Measurements from ENCODE around the gene PRDM2. TPM values are rescaled to one million over a fixed set of nuclear protein-coding genes. Genes with fewer than 3 reads are reported as not detected.

The PRDM2 gene
- total RNA-seq, 1 donor from 2014 or later = 33.5 TPM

- no peak for DNase-seq (ENCODE audit: low spot score)
These were observed 64.8 kb downstream of the PRDM2 start for GRCh38 chr1:13764588-13765332.

GRCh38 chr1:13766592-13767564, 66.9 kb downstream of the PRDM2 start:
- DNase-seq (ENCODE audit: low spot score) = no peak

GRCh38 chr1:13769212-13769611, 69.2 kb downstream of the PRDM2 start:
- no peak for DNase-seq (ENCODE audit: low spot score)

GRCh38 chr1:13769830-13770229, 69.8 kb downstream of the PRDM2 start:
- DNase-seq (ENCODE audit: low spot score) = no peak

GRCh38 chr1:13770743-13771142, 70.8 kb downstream of the PRDM2 start:
- no peak for DNase-seq (ENCODE audit: low spot score)

GRCh38 chr1:13771745-13772144, 71.8 kb downstream of the PRDM2 start:
- no peak for DNase-seq (ENCODE audit: low spot score)

- DNase-seq (ENCODE audit: low spot score) = no peak
These were observed 72.3 kb downstream of the PRDM2 start for GRCh38 chr1:13772271-13772670.

GRCh38 chr1:13774121-13774520, 74.1 kb downstream of the PRDM2 start:
- no peak for DNase-seq (ENCODE audit: low spot score)

GRCh38 chr1:13775459-13775858, 75.5 kb downstream of the PRDM2 start:
- no peak for DNase-seq (ENCODE audit: low spot score)

GRCh38 chr1:13775916-13776315, 75.9 kb downstream of the PRDM2 start:
- no peak for DNase-seq (ENCODE audit: low spot score)

GRCh38 chr1:13778431-13778830, 78.4 kb downstream of the PRDM2 start:
- no peak for DNase-seq (ENCODE audit: low spot score)

GRCh38 chr1:13779930-13780329, 79.9 kb downstream of the PRDM2 start:
- DNase-seq (ENCODE audit: low spot score) = no peak

- no peak for DNase-seq (ENCODE audit: low spot score)
These were observed 80.8 kb downstream of the PRDM2 start for GRCh38 chr1:13780780-13781179.

- DNase-seq (ENCODE audit: low spot score) = no peak
These were observed 81.2 kb downstream of the PRDM2 start for GRCh38 chr1:13781228-13781627.

- DNase-seq (ENCODE audit: low spot score) = no peak
These were observed 82.1 kb downstream of the PRDM2 start for GRCh38 chr1:13781907-13782633.

GRCh38 chr1:13782634-13783360, 82.8 kb downstream of the PRDM2 start:
- no peak for DNase-seq (ENCODE audit: low spot score)

GRCh38 chr1:13783551-13783950, 83.6 kb downstream of the PRDM2 start:
- DNase-seq (ENCODE audit: low spot score) = no peak

- no peak for DNase-seq (ENCODE audit: low spot score)
These were observed 85.0 kb downstream of the PRDM2 start for GRCh38 chr1:13784971-13785370.

GRCh38 chr1:13786541-13786940, 86.6 kb downstream of the PRDM2 start:
- no peak for DNase-seq (ENCODE audit: low spot score)

GRCh38 chr1:13788795-13789194, 88.8 kb downstream of the PRDM2 start:
- no peak for DNase-seq (ENCODE audit: low spot score)

- no peak for DNase-seq (ENCODE audit: low spot score)
These were observed 90.5 kb downstream of the PRDM2 start for GRCh38 chr1:13790290-13791030.
